TTC549 (cell line): ENCODE measurements around the gene CD48.

Experiments
- FAIRE-seq: peaks from 2 replicates; lab custom pipeline; 2012; peaks lifted over from hg19 to GRCh38; lab: Jason Lieb, UNC

CD48 gene

GRCh38 chr1:160711602-160712311 lies at the start of gene CD48:
Gene CD48 (minus strand): TSS chr1:160711822. CDS start chr1:160711763, 59 bp downstream.
- FAIRE-seq, result no peak

GRCh38 chr1:160761046-160761445 lies 49.4 kb upstream of the CD48 start:
- no peak for FAIRE-seq

- FAIRE-seq, result no peak
These were observed 48.1 kb upstream of the CD48 start for GRCh38 chr1:160759740-160760139.

- no peak for FAIRE-seq
These were observed 46.9 kb upstream of the CD48 start for GRCh38 chr1:160758521-160758920.

- no peak for FAIRE-seq
These were observed 45.2 kb upstream of the CD48 start for GRCh38 chr1:160756849-160757201.

- no peak for FAIRE-seq
These were observed 44.6 kb upstream of the CD48 start for GRCh38 chr1:160755911-160756848.

- no peak for FAIRE-seq
These were observed 43.8 kb upstream of the CD48 start for GRCh38 chr1:160755461-160755860.

- FAIRE-seq, result no peak
These were observed 42.0 kb upstream of the CD48 start for GRCh38 chr1:160753594-160753993.

GRCh38 chr1:160752924-160753323 lies 41.3 kb upstream of the CD48 start:
- no peak for FAIRE-seq

- FAIRE-seq, result no peak
These were observed 40.8 kb upstream of the CD48 start for GRCh38 chr1:160752406-160752805.

GRCh38 chr1:160750608-160751007 lies 39.0 kb upstream of the CD48 start:
- FAIRE-seq, result no peak

GRCh38 chr1:160748878-160749269 lies 37.3 kb upstream of the CD48 start:
- FAIRE-seq, result no peak

- no peak for FAIRE-seq
These were observed 36.7 kb upstream of the CD48 start for GRCh38 chr1:160748181-160748877.

- no peak for FAIRE-seq
These were observed 36.1 kb upstream of the CD48 start for GRCh38 chr1:160747717-160748116.

- FAIRE-seq, result no peak
These were observed 35.3 kb upstream of the CD48 start for GRCh38 chr1:160746836-160747500.

GRCh38 chr1:160745551-160745950 lies 33.9 kb upstream of the CD48 start:
- FAIRE-seq, result no peak

GRCh38 chr1:160744852-160745520 lies 33.4 kb upstream of the CD48 start:
- FAIRE-seq, result no peak

GRCh38 chr1:160744199-160744851 lies 32.7 kb upstream of the CD48 start:
- FAIRE-seq, result no peak

GRCh38 chr1:160743266-160743665 lies 31.6 kb upstream of the CD48 start:
- no peak for FAIRE-seq

GRCh38 chr1:160742428-160743127 lies 31.0 kb upstream of the CD48 start:
- FAIRE-seq, result no peak
